Small intestine (tissue), 4 donors: ENCODE results near the gene PLCH2. TPM values are rescaled to one million over a fixed set of nuclear protein-coding genes. Genes with fewer than 3 reads are reported as not detected.

Experiments
- polyA plus RNA-seq, 4 donors: library from polyadenylated mRNA; stranded (reverse) in 3 of 4; unstranded in 1 of 4; fragments of 200-250 nt in 3 of 4; fragments of 120-200 nt in 1 of 4; gene quantifications; one replicate each; pipeline versions ENCODE4 v1.2.1 to v1.2.3, GENCODE V29; 2013
- donor health status: healthy with polysubstance abuse.
- donor health status: Bipolar disorder and iron deficiency.
- donor health status: healthy.

The PLCH2 gene
- polyA plus RNA-seq, 4 donors = 0.22 to 7.1 (median 1.1) TPM

Other genes with a start within 250 kb of the PLCH2 start
- 10 to 100 TPM in 2 of 4 donors, 1 to 10 TPM in 2; 4.2 to 45.1 (median 11.6) TPM for gene SKI, start 248.0 kb upstream of the PLCH2 start, polyA plus RNA-seq
- gene MORN1, start 84.7 kb upstream of the PLCH2 start, polyA plus RNA-seq = 10 to 100 TPM in 1 of 4 donors, 1 to 10 TPM in 3; 1.1 to 10.6 (median 2.8) TPM
- 100 to 1,000 TPM in 2 of 4 donors, 10 to 100 TPM in 2; 70.0 to 140 (median 88.7) TPM for gene RER1, start 84.4 kb upstream of the PLCH2 start, polyA plus RNA-seq
- gene PEX10, start 63.7 kb upstream of the PLCH2 start, polyA plus RNA-seq = 10 to 100 TPM; 11.9 to 22.4 (median 16.9) TPM
- 10 to 100 TPM; 14.8 to 21.7 (median 18.8) TPM for gene PANK4, start 50.3 kb downstream of the PLCH2 start, polyA plus RNA-seq
- gene HES5, start 54.0 kb downstream of the PLCH2 start, polyA plus RNA-seq = under 1 TPM in 2 of 4 donors, not detected in 2; 0.19 to 0.30 TPM
- gene TNFRSF14, start 80.1 kb downstream of the PLCH2 start, polyA plus RNA-seq = 100 to 1,000 TPM; 164 to 398 (median 326) TPM
- gene PRXL2B, start 110.5 kb downstream of the PLCH2 start, polyA plus RNA-seq = 100 to 1,000 TPM in 1 of 4 donors, 10 to 100 TPM in 3; 28.9 to 126 (median 47.2) TPM
- gene MMEL1, start 156.7 kb downstream of the PLCH2 start, polyA plus RNA-seq = 10 to 100 TPM in 3 of 4 donors, 1 to 10 TPM in 1; 7.6 to 35.4 (median 22.7) TPM